GM23248 (cell line): ENCODE results near the gene PRLR.

ENCODE experiments used
- EZH2 ChIP-seq: fragments of 200-600 bp; sonication (generic); IDR thresholded peaks from 2 replicates; pipeline ENCODE4 v1.6.1; 2018; ENCODE audit warnings: antibody characterized with exemption, mild to moderate bottlenecking; ENCODE audit not compliant: insufficient read depth, poor library complexity, severe bottlenecking
- EZH2phosphoT487 ChIP-seq: fragments of 200-600 bp; sonication (generic); IDR thresholded peaks from 2 replicates; pipeline ENCODE4 v1.6.1; 2018; ENCODE audit warnings: antibody characterized with exemption, moderate library complexity, mild to moderate bottlenecking, low read depth; ENCODE audit not compliant: insufficient read depth

DNA sequence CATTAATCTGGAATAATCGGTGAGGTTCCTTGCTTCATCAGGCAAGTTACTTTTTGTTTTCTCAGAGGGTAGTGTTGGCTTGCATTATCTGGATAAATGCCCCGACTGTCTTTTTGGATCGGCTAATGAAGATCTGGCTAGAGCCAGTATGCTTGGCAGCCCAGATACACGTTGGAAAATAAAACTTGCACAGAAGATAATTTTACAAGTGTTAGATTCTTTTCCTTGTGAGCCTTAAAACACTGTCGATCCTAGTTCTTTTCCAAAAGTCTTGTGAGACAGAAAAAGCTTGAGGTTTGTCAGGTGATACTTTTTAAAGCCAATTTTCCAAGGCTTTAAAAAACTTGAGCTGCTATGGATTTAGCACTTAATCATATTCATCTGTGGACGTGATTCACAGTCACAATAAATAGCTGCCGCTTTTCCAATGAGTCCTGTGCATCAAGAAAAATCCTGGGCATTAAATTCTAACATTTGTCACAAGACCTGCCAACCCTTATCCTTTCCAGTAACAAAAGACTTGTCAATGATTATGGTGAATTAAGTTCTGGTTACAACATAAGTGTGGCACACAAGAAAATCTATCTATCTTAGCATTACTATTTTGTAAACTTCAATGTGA lies 68.5 kb downstream of the PRLR start:
- TF ChIP-seq EZH2phosphoT487: no peak
- no peak for TF ChIP-seq EZH2
